Measurements from ENCODE around the gene RAD51B. TPM values are rescaled to one million over a fixed set of nuclear protein-coding genes. Genes with fewer than 3 reads are reported as not detected.

Gene RAD51B
- total RNA-seq, 4 donors from 2014 or later = 8.9 to 30.3 (median 10.4) TPM

DNA sequence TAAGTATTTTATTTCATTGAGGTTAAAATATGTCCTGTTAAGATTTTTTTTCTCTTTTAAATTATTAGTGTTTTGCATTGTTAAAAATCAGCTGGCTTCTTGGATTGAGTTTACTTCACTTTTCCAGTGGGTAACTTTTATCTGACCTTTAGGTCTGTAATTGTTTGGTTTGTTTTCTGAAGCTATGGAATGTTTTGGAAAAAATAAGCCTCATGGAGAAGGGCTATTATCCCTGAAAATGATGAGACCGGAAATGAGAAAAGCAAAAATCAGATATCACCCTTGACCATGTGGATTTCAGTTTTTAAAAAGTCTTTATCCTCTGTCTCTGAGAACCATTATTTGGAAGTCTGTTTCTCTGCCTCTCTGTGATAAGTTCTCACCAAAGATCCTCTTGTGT lies 180.9 kb downstream of the RAD51B start:
- ATAC-seq (ENCODE audit: low FRiP score) (no peak), DNase-seq (ENCODE audit: low spot score) (no peak)
- TF ChIP-seq, protein P1, sequence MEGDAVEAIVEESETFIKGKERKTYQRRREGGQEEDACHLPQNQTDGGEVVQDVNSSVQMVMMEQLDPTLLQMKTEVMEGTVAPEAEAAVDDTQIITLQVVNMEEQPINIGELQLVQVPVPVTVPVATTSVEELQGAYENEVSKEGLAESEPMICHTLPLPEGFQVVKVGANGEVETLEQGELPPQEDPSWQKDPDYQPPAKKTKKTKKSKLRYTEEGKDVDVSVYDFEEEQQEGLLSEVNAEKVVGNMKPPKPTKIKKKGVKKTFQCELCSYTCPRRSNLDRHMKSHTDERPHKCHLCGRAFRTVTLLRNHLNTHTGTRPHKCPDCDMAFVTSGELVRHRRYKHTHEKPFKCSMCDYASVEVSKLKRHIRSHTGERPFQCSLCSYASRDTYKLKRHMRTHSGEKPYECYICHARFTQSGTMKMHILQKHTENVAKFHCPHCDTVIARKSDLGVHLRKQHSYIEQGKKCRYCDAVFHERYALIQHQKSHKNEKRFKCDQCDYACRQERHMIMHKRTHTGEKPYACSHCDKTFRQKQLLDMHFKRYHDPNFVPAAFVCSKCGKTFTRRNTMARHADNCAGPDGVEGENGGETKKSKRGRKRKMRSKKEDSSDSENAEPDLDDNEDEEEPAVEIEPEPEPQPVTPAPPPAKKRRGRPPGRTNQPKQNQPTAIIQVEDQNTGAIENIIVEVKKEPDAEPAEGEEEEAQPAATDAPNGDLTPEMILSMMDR (IDR thresholded peaks at IDR 0.05) = no peak

DNA sequence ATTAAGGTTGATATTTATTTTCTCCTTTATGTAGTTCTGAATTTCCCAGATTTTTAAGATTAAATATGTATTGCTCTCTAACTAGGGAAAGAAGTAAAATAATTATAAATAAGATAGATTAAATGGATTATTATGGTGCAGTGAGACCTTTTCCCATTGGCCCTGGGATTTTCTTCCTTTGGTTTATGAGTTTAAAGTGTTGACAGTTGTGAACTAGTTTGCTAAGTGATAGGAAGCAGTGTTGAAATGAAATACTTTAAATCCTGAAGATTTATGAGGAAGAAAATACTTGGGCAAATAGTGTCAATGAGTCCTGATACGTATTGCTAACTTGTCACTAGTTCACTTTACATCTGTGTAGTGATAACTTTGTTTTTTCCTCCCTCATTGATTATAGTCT lies 188.9 kb downstream of the RAD51B start:
- ATAC-seq (ENCODE audit: low FRiP score) (no peak), DNase-seq (ENCODE audit: low spot score) (no peak)
- TF ChIP-seq, protein P1 (IDR thresholded peaks at IDR 0.05) = no peak

GRCh38 chr14:68011406-68012028 lies 191.9 kb downstream of the RAD51B start:
- ATAC-seq (ENCODE audit: low FRiP score) (no peak), DNase-seq (ENCODE audit: low spot score) (no peak)
- TF ChIP-seq, protein P1 (IDR thresholded peaks at IDR 0.05) = no peak

- ATAC-seq (ENCODE audit: low FRiP score) (no peak), DNase-seq (ENCODE audit: low spot score) (no peak)
- TF ChIP-seq, protein P1 (IDR thresholded peaks at IDR 0.05) = no peak
Measured at GRCh38 chr14:68012871-68013270, 193.3 kb downstream of the RAD51B start.

DNA sequence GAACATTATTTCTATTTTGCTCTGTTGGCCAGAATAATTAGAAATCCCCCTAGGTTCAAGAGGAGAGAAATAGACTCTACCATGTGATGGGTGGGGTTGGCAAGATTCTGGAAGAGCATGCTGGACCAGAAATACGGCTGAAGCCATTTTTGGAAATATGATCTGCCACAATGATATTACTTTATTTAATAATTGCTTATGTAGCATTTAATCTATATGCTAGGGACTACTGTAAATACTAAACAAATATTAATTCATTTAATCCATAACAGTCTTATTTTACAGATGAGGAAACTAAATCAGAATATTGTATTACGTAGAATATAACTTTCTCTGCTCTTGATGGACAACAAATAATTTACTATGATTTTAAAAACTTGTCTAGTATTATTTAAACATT lies 193.7 kb downstream of the RAD51B start:
- TF ChIP-seq, protein P1 (IDR thresholded peaks at IDR 0.05) = no peak

GRCh38 chr14:68014771-68015170 lies 195.2 kb downstream of the RAD51B start:
- DNase-seq (ENCODE audit: low spot score) = no peak
- TF ChIP-seq, protein P1 (IDR thresholded peaks at IDR 0.05) = no peak
- ATAC-seq (ENCODE audit: low FRiP score) = no peak

More for the DNA sequence above, 193.7 kb downstream of the RAD51B start:
- DNase-seq (ENCODE audit: low spot score) = no peak
- no peak for ATAC-seq (ENCODE audit: low FRiP score)

All from omental fat pad (tissue), 4 donors.